Embryonic facial prominence (tissue), 1 donor: ENCODE results near the gene ADGRD1.
A peak's percentile ranks its signal among the peaks of the same experiment; 100 is the strongest.

Source experiments
- DNase-seq: peaks from one replicate; pipeline ENCODE4 v3.0.0-alpha.2; 2016; ENCODE audit errors: extremely low spot score

ADGRD1 gene

GRCh38 chr12:131135786-131136538, 182.3 kb downstream of the ADGRD1 start:
- DNase-seq: no peak

DNA sequence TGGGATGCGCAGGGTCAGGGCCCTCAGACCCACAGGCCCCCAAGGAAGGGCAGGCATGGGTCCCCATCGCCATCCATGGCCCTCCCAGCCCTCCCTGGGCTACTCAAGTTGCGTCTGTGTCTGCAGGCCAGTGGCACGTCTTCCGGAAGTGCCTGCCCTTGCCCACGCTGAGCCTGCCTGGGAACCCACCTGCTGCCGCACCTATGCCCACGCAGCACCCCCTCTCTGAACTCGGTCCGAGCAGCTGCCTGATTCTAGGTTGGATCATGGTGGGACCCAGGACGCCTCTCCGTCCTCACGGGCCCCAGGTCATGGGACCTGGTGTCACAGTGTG, 182.8 kb downstream of the ADGRD1 start:
- no peak for DNase-seq

DNA sequence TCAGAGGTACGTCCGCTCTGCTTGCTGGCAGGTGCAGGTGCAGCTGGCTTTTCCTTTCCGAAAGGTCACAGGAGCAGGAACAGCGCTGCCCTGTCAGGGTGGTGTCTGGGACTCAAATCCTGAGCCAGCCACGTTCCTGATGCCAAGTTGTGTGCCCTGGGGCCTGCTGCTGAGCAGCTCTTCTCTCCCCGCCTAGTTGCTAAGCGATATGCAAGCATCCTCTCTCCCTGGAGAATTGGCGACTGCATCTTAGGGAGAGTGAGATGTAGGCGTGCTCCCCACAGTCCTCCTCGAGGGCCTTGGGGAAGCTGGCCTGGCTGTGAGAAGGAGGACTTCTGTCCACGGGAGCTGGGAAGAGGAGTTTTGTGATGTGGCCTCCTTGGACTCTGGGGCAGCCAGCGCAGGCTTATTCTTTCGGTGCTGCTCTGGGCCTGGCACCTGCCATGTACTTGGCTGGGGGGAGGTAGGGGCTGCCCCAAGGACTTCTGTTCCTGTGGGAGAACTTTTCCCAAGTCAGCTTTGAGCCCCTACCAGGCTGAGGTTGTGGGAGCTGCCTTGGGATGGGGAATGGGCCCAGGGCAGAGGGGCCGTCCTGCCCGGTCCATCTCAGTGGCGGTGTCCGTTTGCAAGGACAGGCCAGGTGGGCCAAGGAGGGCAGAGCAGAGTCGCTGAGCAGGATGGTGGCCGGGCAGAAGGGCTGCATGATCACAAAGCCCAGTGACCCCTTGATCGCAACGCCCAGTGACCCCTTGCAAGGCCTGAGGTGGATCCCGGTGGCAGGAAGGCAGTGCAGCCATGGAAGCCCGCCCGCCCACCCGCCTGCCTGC, 183.5 kb downstream of the ADGRD1 start:
- no peak for DNase-seq

DNA sequence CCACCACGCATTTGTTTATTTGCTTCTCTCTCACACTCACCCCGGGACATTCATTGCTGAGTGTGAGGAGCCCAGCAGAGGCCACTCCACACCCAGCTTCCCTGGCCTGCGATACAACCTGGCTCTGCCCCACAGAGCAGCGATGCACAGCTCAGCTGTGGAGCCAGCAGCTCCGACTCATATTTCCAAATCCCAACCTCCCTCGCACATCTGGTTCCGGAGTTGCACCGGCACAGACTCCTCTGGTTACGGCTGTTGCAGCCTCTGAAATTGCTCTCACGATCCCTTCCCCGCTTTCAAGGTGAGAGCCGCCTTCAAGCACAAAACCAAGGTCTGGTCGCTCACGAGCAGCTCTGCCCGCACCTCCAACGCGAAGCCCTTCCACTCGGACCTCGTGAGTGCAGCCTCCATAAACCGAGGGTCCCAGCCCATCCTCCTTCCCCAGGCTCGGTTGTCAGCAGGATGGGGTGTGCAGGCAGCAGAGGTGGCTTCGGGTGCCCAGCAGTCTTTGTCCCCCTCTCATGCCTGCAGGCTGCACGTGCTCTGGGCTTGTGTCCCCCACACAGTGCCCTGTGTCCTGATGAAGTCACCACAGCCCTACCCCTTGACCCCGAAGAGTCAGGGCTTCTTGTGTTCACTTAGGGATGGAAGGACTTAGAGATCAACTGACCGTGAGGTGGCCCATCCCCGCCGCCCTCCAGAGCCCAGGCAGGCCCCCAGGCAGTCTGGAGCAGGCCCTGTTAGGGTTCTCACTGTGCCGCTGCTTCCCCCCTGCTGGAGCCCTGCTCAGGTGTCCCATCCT, 184.3 kb downstream of the ADGRD1 start:
- peak; percentile 76 for DNase-seq

DNA sequence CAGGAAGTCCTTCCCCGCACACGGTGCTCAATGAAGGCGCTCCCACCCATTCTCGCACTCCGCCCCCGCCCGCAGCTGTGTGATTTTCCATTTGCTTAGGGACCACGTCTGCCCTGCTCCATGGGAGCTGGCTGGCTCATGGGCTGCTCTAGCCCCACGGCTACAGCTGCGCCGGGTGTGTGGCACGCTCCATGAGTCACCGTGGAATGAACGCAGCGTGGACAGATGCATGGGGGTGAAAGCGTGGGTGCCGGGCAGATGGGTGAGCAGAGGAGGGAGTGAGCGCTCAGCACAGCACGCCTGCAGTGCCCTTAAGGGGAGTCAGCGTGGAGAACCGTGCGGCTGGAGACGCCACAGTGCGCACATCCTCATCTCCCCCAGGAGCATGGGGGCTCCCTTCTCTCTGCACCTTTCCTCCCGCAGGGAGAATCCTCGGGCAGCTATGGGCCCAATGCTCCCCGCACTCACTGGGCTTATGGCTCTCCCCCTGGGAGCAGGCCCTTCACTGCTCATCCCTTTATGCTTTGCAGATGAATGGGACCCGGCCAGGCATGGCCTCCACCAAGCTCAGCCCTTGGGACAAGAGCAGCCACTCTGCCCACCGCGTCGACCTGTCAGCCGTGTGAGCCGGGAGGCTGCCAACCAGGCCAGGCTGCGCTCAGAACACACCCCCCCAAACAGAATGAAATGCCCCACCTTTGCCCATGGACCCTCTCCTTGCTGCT, 185.1 kb downstream of the ADGRD1 start:
- no peak for DNase-seq

DNA sequence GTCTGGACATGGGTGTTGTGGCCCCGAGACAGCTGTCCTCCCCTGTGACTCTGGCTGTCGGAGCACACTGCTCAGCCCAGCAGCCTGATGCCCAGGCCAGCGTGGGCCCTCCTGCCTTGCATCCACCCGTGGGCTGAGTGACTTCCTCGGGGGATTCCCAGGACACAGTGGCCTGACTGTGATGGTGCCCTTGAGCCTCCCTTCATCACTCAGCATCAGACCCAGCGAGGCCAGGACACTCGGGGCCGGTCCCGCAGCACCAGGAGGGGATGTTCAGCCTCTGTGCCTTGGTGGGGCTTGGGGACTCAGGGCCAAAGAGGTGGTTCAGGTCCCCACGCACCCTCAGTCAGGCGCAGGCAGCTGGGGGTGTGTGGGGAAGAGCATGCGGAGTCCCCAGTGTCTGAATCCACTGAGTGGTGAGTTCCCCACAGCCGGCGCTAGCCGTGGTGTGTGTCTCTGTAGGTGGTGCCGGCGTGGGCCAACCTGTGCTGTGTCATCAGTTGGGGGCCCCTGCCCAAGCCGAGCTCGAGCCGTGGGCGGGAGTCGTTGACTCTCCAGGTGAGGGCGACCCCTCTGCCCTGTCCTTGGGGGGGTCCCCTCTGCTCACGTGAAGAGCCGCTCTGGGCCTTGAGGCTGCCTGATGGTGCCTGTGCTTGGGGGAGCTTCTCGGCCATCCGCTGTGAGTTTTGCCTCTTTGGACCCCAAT, 185.8 kb downstream of the ADGRD1 start:
- DNase-seq: no peak

GRCh38 chr12:131140069-131140435, 186.3 kb downstream of the ADGRD1 start:
- DNase-seq: no peak

- DNase-seq: no peak
These were observed 187.0 kb downstream of the ADGRD1 start for GRCh38 chr12:131140697-131141096.

DNA sequence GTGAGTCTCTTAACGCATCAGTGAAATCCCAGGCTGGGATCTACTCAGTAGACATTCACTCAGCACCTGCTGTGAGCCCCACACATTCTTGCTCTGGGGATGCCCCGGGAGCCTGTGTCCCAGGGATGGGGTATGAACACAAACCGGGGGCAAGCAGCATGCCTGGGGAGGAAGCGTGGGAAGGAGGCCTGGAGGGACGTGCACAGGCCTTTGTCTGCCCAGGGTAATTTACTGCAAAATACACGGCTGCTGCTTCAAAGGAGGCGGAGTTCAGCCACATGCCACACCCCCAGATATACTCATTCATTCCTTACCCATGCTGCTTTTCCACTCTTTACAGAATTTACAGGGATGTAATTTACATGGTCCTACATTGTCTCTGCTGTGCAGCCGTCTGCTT, 187.8 kb downstream of the ADGRD1 start:
- no peak for DNase-seq

- DNase-seq: no peak
These were observed 189.4 kb downstream of the ADGRD1 start for GRCh38 chr12:131142891-131143657.

GRCh38 chr12:131146173-131146675, 192.5 kb downstream of the ADGRD1 start:
- no peak for DNase-seq

- no peak for DNase-seq
These were observed 193.6 kb downstream of the ADGRD1 start for GRCh38 chr12:131147293-131147692.

- DNase-seq: no peak
These were observed 194.2 kb downstream of the ADGRD1 start for GRCh38 chr12:131147894-131148293.

DNA sequence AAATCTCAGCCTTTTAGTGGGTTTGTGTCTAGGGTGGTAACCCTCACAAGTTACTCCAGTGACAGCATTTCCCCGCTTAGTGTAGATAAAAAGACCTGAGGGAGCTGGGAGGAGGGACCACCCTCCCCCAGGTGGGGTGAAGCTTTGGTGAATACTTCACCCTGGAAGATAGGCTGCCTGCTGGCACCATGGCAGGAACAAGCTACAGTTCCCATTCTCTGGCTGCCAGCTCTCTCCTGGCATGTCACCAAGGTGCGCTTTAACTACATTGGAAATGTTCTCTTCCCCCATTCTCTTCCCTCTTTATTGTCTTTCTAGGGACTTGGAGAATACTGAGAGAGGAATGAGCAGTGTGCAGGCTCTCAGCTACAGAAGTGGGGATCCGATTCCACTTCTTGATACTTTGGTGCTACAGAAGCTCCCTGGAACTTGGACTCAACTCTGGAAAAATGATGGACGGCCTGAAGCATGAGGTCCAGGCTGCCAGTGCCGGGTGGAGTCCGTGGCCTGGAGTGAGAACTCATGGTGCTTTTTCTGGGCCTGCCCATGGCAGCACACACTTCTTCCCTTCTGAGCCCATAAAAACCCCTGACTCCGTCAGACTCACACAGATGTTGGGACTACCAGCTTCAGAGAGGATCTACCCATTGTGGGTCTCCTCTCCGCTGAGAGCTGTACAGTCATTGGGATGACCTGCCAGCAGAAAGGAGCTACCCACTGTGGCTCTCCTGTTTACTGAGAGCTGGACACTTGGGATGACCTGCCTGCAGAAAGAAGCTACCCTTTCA, 198.0 kb downstream of the ADGRD1 start:
- no peak for DNase-seq

DNA sequence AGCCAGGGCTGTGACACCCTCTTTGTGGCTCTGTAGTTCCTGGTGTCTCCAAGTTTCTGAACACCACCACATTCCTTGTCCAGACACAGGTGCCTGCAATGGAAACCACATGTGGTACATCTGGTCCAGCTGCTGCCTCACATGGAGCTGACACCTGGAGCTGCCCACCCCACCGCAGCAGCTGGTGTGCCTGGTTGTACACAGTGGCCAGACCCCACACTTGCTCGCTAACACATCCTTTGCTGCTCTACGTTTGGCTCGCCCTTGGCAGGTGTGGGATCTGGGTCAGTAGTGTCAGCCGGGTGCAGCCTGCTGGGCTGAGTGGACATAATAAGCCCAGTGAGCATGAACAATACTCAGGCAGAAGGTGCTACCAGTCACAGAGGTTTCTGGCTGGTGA, 198.9 kb downstream of the ADGRD1 start:
- no peak for DNase-seq

DNA sequence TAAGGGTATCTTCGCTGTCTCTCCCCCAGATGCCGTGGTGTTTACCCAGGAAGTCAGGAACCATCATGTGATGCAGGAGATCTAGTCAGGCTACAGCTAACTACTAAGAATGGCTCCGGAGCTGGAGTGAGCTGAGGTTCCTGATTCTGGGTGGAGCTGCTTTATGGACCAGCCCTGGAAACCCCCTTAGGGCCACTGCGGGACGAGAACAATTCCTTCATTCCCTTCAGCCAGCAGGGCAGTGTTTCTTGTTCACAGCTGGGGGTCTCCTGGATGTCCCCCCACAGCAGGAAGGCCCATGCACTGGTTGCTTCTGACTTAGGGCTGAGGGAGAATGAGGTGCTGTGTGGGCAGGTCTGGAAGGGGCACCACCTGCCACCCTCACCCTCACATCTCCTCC, 199.3 kb downstream of the ADGRD1 start:
- DNase-seq: no peak

GRCh38 chr12:131153956-131154355, 200.2 kb downstream of the ADGRD1 start:
- no peak for DNase-seq

- no peak for DNase-seq
These were observed 201.4 kb downstream of the ADGRD1 start for GRCh38 chr12:131155131-131155530.

- DNase-seq: no peak
These were observed 204.0 kb downstream of the ADGRD1 start for GRCh38 chr12:131157743-131158142.
